GM12892 (cell line): ENCODE data around the gene DLX2.

Experiments
- POLR2A ChIP-seq: IDR thresholded peaks from 2 replicates; pipeline ENCODE4 v1.6.1; 2011; ENCODE audit warnings: low read depth, low read length, control low read depth
- POLR2AphosphoS5 ChIP-seq: IDR thresholded peaks from 2 replicates; pipeline ENCODE4 v1.6.1; 2011; ENCODE audit warnings: low read depth, low read length, control low read depth
- TAF1 ChIP-seq: IDR thresholded peaks from 2 replicates; pipeline ENCODE4 v1.6.1; 2011; ENCODE audit warnings: low read depth, mild to moderate bottlenecking, control low read depth, low read length, borderline replicate concordance

DNA sequence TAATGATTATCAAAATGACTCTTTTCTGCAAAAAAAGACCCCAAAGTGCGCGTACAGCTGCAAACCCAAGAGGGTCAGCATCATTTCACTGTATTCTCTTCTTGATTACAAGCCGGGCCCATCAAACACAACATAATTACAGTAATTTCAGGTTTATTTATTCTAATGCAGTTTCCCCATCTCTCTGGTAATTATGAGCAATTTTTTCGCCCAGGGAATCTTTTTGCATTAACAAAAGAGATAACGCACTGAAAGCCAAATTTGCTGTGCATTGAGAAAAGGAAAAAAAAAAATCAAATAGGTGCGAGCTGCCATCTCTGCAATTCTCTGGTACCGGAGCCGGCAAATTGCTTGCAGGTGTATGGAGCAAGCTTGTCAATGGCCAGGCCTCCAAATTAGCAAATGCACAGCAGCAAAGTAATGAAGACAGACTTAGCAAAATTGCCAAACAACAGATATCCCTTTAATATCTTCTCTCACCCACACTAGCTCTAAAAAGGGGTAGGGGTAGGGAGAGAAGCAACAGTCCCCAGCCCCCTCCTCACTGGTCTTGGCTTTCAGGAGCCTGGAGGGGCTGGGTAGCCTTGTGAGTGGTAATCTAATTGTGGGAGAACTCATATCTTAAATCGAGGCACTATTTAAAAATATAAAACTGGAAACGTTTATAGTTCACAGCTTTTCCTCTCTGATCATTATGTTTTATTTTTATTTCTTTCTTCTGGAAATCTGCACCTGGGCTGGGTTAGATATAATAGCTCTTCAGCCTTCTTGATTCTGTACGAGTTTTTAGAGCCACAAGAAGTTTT lies 10.7 kb downstream of the DLX2 start:
- TF ChIP-seq TAF1 (no peak), POLR2A (no peak), POLR2AphosphoS5 (no peak)
